Erythroblast (primary cell): Measurements from ENCODE around the gene ANKRD44.
"Not testable (repeated sequence)": the region's sequence is repeated elsewhere in the genome, so short reads cannot be mapped to it uniquely, and the experiment has no call there.

Experiments
- DNase-seq, 2 experiments: peaks; one replicate each; lab custom pipeline; 2025; lab: John Stamatoyannopoulos, UW
- GATA1 ChIP-seq: IDR thresholded peaks from 2 replicates; pipeline ENCODE4 v1.6.1; 2011; ENCODE audit warnings: low read depth, mild to moderate bottlenecking, control low read depth, low read length, moderate library complexity
- POLR2A ChIP-seq: IDR thresholded peaks from 2 replicates; pipeline ENCODE4 v1.6.1; 2011; ENCODE audit warnings: mild to moderate bottlenecking, low read length

Gene ANKRD44

DNA sequence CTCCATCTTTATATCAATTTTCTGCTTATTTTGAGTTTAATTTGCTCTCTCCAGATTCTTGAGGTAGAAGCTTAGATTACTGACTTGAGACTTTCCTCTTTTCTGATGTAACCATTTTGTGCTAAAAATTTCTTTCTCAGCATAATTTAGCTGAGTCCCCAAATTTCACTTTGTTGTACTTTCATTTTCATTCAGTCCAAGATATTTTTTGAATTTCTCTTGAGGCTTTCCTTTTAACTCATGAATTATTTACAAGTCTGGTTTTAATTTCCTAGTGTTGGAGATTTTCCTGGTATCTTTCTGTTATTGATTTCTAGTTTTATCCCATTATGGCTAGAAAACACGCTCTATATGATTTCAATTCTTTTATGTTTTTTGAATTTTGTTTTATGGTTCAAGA is 239.4 kb downstream of the ANKRD44 start:
- DNase-seq, result no peak
- no peak for TF ChIP-seq GATA1
- TF ChIP-seq POLR2A, result no peak

DNA sequence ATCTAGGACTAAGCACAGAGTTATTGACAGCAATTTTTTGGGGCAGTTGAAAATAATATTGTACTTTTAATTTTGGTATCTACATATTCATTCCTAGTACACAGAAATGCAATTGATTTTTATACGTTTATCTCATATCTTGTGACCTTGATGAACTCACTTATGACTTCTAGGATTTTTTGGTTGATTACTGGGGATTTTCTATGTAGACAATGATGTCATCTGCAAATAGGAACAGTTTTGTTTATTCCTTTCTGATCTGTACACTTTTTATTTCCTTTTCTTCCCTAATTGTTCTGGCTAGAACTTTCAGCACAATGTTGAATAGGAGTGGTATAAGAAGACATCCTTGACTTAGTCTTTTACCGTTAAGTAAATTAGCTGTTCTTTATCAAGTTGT is 240.6 kb downstream of the ANKRD44 start:
- no peak for TF ChIP-seq POLR2A
- no peak for TF ChIP-seq GATA1
- no peak for DNase-seq

DNA sequence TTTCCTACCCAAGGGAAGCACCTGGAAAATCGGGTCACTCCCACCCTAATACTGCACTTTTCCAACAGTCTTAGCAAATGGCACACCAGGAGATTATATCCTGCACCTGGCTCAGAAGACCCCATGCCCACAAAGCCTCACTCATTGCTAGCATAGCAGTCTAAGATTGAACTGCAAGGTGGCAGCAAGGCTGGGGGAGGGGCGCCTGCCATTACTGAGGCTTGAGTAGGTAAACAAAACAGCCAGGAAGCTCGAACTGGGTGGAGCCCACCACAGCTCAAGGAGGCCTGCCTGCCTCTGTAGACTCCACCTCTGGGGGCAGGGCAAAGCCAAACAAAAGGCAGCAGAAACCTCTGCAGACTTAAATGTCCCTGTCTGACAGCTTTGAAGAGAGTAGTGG is 248.0 kb downstream of the ANKRD44 start:
- DNase-seq, result not testable (repeated sequence)

DNA sequence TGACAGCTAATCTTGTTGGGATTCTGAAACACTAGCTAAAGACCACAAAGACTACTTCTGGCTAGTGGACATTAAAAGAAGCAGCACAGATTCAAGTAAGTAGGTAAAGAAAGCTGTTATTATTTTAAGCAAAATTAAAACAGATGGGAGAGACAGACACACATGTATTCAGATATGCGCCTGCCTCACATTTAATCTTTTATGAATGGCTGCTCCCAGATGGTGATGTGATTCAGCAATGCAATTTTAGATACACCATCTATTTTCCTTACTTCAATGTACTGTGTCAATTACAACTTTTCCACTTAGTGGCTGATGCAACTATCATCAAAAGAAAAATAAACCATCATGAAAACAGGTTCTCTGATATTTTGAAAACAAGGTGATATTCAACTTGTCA is 251.1 kb downstream of the ANKRD44 start:
- DNase-seq, result no peak
- TF ChIP-seq GATA1, result no peak
- no peak for TF ChIP-seq POLR2A

DNA sequence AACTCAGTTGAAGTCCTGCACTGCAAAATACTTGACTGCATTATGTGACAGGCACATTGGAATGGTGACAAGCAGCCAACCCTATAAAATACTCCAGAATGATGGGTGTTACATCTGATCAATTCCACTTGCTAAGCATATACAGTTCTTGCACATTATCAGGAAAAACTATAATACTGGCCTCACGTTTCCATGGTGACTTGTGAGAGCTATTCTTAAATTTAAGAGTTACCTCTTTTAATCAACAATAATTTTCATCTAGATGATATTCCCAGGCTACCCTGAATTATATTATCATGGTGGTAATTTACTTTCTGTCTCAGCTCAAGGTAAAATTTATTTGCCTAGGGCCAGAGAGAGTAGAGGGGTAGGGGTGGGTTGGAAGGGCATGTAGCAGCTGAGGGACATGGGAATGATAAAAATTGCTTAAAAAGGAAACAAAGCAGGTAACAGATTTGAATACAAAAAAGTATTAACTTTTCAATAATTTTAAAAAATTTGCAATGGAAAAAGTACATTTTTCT is 251.7 kb downstream of the ANKRD44 start:
- no peak for DNase-seq
- TF ChIP-seq POLR2A (no peak), GATA1 (no peak)

DNA sequence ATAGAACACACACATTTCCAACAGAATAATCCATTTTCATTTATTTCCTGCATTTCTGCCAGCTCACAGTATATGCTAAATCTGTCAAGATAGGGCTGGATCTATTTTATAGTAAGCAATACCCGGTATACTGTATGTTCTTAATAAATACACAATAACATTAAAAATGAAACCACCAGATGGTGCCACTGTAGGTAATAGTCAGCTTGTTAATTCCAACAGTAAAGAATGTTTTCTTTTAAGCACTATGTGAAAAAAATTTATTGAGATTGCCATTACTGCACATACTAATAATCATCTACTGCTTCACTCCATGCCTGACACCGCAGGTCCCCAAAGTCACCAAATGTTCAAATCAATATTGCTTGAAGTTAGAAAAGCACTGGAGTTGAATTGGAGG is 252.6 kb downstream of the ANKRD44 start:
- no peak for TF ChIP-seq GATA1
- no peak for DNase-seq

DNA sequence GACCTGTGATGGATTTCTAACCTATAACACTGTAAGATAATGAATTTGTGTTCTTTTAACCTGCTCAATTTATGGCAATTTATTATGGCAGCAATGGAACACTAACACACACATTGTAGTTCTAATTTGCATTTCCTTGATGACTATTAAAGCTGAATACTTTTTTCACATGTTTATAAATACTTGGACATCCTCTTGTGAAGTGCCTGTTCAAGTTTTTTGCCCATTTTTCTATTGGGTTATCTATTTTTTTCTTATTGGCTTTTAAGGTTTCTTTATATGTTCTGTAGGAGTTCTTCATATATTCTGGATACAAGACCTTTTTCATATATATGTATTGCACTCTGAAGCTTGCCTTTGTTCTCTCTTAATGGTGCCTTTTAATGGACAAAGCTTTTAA is 255.5 kb downstream of the ANKRD44 start:
- TF ChIP-seq GATA1 (no peak), POLR2A (no peak)
- DNase-seq, result no peak

DNA sequence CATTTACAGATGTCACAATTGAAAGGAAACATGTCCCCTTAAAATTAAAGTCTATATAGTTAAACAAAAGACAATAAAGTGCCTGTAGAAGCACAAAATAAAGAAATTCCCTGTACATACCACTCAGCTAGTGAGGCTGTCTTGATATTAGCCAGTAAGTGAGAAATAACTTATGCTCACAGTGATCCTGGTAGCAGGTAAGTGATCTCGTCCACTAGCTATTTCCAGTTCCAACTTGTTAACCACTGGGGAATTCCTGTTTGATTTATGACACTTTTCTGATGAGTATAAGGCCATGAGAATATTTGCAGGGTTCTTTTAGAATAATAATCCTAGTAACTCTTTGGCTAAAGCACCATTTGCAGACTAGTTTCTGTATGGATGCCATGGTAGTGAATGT is 256.1 kb downstream of the ANKRD44 start:
- TF ChIP-seq POLR2A (no peak), GATA1 (no peak)
- no peak for DNase-seq

DNA sequence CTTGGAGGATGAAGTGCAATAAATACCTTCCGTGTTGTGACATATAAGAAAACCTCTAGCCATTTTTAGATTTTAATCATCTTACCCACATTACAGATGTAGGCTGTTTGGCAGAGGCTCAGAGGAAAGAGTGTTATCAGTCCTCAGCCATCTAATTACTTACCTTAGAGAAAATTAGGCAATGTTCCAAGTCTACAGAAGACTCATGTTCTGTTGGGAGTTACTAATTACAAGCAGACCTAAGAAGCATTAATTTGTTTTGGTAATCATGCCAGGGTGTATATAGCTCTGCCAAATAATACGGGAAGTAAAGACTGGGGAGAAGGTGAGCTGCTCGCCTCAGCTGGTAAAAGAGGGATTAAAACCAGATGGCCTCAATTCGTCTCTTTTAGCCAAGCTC is 258.2 kb downstream of the ANKRD44 start:
- TF ChIP-seq GATA1 (no peak), POLR2A (no peak)
- DNase-seq, result no peak

DNA sequence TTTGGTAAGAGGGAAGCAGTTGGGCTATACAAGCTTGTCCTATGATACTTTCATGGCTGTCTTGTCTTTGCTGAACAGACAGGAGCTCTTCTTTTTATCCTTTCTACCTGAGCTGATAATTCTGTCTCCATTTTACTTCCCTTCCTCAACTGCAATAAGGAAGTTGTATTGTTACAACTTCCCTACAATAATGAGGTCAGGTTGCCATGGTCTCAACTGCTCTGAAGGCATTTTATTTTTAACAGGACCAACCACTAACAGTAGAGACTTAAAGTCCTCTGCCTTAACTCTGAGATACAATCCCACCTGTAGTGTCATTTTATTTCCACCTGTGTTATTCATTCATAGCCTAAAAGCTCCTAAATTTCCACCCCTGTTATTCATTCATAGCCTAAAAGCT is 265.5 kb downstream of the ANKRD44 start:
- TF ChIP-seq GATA1 (no peak), POLR2A (no peak)
- DNase-seq, result no peak

DNA sequence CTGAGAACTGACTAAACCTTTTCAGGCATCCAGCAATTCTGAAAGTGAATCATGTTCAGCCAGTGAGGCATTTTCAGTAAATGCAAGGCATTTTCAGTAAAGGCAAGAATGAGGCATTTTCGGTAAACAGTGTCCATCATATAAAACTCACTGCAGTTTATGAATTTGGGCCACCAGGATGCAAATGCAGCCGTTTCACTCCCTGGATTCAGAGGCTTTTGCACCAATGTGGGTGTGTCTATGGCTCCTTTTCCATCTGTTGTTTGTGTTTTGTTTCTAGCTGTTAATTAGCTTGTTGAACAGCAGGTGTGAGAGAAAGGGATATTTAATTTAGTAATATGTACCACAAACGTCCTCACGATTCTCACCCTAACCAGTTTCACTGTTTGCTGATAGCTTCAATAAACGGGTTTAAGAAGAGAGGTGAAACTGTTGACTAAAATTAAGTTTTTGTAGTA is 267.8 kb downstream of the ANKRD44 start:
- no peak for DNase-seq
- no peak for TF ChIP-seq POLR2A
- no peak for TF ChIP-seq GATA1

DNA sequence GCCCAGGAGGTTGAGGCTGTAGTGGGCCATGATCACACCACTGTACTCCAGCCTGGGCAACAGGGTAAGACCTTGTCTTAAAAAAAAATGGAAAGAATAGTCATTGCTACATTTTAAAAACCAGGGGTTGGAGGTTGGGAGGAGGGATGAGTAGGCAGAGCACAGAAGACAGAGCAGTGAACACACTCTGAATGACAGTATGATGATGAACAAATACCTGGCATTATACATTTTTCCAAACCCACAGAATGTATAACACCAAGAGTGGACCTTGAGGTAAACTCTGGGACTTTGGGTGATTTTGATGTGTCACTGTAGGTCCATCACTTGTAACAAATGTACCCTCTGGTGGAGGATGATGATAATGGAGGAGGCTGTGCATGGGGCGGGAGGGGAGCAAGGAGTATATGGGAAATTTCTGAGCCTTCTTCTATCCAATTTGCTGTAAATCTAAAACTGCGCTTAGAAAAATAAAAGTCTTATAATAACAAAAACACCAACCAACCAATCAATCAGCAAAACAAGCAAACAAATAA is 272.6 kb downstream of the ANKRD44 start:
- TF ChIP-seq GATA1 (no peak), POLR2A (no peak)
- no peak for DNase-seq

DNA sequence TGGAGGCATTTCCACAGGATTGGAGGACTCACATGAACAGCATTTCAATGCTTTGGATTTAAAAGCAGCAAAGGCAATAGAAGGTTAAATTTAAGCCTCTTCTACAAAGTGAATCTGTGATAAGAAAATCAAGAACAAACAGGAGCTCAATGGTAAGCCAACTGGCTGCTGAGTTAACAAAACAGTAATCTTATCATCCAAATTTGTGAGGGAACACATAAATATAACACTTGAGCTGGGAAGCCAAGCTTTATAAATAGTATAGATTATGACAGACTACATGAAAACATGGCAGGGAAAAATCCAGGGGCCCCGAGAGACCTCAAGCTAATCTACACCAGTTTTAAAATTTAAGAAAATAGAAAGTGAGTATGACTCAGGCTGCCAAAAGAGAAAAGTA is 275.6 kb downstream of the ANKRD44 start:
- TF ChIP-seq POLR2A, result no peak
- no peak for TF ChIP-seq GATA1
- no peak for DNase-seq

DNA sequence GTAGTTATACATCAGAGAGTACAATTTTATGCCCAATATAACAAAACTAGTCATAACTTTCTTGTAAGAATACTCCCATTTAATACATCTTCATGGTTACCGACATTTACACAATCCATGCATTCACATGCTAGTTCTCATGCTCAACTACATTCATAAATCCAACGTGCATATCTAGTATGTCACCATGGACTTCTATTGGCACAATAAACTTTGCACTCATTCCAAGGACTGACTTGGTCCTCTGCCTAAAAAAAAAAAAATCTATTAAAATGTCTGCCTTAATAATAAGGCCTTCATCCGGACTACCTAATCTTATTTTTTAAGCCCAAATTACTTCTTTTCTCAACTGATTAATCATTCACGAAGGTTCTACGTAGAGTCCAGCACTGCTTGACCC is 276.3 kb downstream of the ANKRD44 start:
- DNase-seq, result no peak
- TF ChIP-seq GATA1, result no peak
- TF ChIP-seq POLR2A, result no peak

DNA sequence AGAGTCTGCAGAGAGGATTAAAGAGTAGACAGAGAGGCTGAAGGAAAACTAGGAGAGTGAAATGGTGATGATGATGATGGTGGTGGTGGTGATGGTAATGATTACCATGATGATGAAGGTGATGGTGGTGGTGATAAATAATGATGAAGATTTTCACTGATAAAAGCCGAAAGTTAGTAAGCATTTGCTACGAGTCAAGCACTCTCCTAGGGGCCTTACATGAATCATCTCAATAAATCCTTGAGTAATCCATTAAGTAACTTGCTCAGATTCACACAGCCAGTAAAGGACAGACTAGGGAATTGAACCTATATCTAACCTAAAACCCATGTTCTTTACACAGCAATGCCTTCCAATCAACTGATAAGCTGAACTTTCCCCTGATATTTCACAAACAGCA is 277.4 kb downstream of the ANKRD44 start:
- TF ChIP-seq POLR2A (no peak), GATA1 (no peak)
- no peak for DNase-seq
